Mesenchymal stem cell (in vitro differentiated cells and primary cell): ENCODE data around the gene COG4.
A peak's percentile ranks its signal among the peaks of the same experiment; 100 is the strongest.

Experiments used
- DNase-seq: peaks from one replicate; pipeline ENCODE4 v3.0.0-alpha.2; 2013
- H2AFZ ChIP-seq: one replicate; pipeline ENCODE4 v1.6.1; 2013; ENCODE audit warnings: low read depth, mild to moderate bottlenecking, control low read depth, inconsistent platforms, low read length, moderate library complexity
- H2AK5ac ChIP-seq: 2 replicates; pipeline ENCODE4 v1.6.1; 2013; ENCODE audit warnings: low read length, moderate library complexity, mild to moderate bottlenecking, inconsistent platforms; ENCODE audit not compliant: severe bottlenecking
- H2BK120ac ChIP-seq: one replicate; pipeline ENCODE4 v1.6.1; 2013; ENCODE audit warnings: low read depth, mild to moderate bottlenecking, inconsistent platforms, low read length, moderate library complexity
- H2BK12ac ChIP-seq, 2 experiments: one replicate each; pipeline ENCODE4 v1.6.1; 2013; ENCODE audit warnings: inconsistent platforms in 2 of 2, low read length in 2 of 2, mild to moderate bottlenecking in 2 of 2, moderate library complexity in 2 of 2, control low read depth in 1 of 2
- H2BK15ac ChIP-seq: one replicate; pipeline ENCODE4 v1.6.1; 2013; ENCODE audit warnings: mild to moderate bottlenecking, low read depth, inconsistent platforms; ENCODE audit not compliant: poor library complexity, severe bottlenecking
- H2BK5ac ChIP-seq: 2 replicates; pipeline ENCODE4 v1.6.1; 2013; ENCODE audit warnings: low read depth, mild to moderate bottlenecking, low read length, control low read depth, inconsistent platforms; ENCODE audit not compliant: poor library complexity, severe bottlenecking
- H3K14ac ChIP-seq, 2 experiments: one replicate each; pipeline ENCODE4 v1.6.1; 2013; ENCODE audit warnings: inconsistent platforms in 2 of 2, low read length in 2 of 2, control low read depth in 1 of 2, mild to moderate bottlenecking in 1 of 2, moderate library complexity in 1 of 2
- H3K18ac ChIP-seq, 2 experiments: one replicate each; pipeline ENCODE4 v1.6.1; 2013; ENCODE audit warnings: inconsistent platforms in 2 of 2, low read length in 2 of 2, control low read depth in 1 of 2, low read depth in 1 of 2, mild to moderate bottlenecking in 1 of 2
- H3K23ac ChIP-seq, 2 experiments: one replicate each; pipeline ENCODE4 v1.6.1; 2013; ENCODE audit warnings: inconsistent platforms in 2 of 2, low read length in 2 of 2, mild to moderate bottlenecking in 2 of 2, moderate library complexity in 2 of 2, control low read depth in 1 of 2
- H3K27ac ChIP-seq: 2 replicates; pipeline ENCODE4 v1.5.1; 2013; ENCODE audit warnings: mild to moderate bottlenecking, moderate library complexity, low read length, control low read depth, inconsistent platforms; ENCODE audit not compliant: poor library complexity, severe bottlenecking
- H3K27me3 ChIP-seq, 2 experiments: 2 replicates each; pipeline versions ENCODE4 v1.6.1 to v1.7.0; 2013; ENCODE audit warnings: low read length in 2 of 2, mild to moderate bottlenecking in 2 of 2, moderate library complexity in 2 of 2, control low read depth in 1 of 2, inconsistent platforms in 1 of 2; ENCODE audit not compliant: control insufficient read depth in 1 of 2, insufficient read depth in 1 of 2
- H3K36me3 ChIP-seq, 2 experiments: 2 replicates each; pipeline versions ENCODE4 v1.6.1 to v1.7.0; 2013; ENCODE audit warnings: low read length in 2 of 2, control low read depth in 1 of 2, inconsistent platforms in 1 of 2, low read depth in 1 of 2, mild to moderate bottlenecking in 1 of 2; ENCODE audit not compliant: insufficient read depth in 2 of 2, control insufficient read depth in 1 of 2
- H3K4ac ChIP-seq, 2 experiments: one replicate each; pipeline ENCODE4 v1.6.1; 2013; ENCODE audit warnings: inconsistent platforms in 2 of 2, low read length in 2 of 2, mild to moderate bottlenecking in 2 of 2, moderate library complexity in 2 of 2, control low read depth in 1 of 2, low read depth in 1 of 2
- H3K4me1 ChIP-seq: 2 replicates; pipeline ENCODE4 v1.6.1; 2013; ENCODE audit warnings: low read depth, low read length, control low read depth; ENCODE audit not compliant: control insufficient read depth, insufficient read depth
- H3K4me2 ChIP-seq: 2 replicates; pipeline ENCODE4 v1.6.1; 2013; ENCODE audit warnings: low read length, mild to moderate bottlenecking, inconsistent platforms; ENCODE audit not compliant: poor library complexity, severe bottlenecking
- H3K4me3 ChIP-seq, 2 experiments: 2 replicates each; pipeline versions ENCODE4 v1.5.1 to v1.7.0; 2013; ENCODE audit warnings: low read length in 2 of 2, mild to moderate bottlenecking in 2 of 2, control low read depth in 1 of 2, low read depth in 1 of 2; ENCODE audit not compliant: insufficient read depth in 1 of 2
- H3K79me1 ChIP-seq: replicated peaks from 2 replicates; pipeline ENCODE4 v1.6.1; 2013; ENCODE audit warnings: mild to moderate bottlenecking, control low read depth, low read length, inconsistent platforms; ENCODE audit not compliant: poor library complexity, severe bottlenecking
- H3K9ac ChIP-seq: 2 replicates; pipeline ENCODE4 v1.7.0; 2013; ENCODE audit warnings: mild to moderate bottlenecking, low read length, moderate library complexity
- H3K9me3 ChIP-seq: 2 replicates; pipeline ENCODE4 v1.7.0; 2013; ENCODE audit warnings: mild to moderate bottlenecking, low read length; ENCODE audit not compliant: control insufficient read depth
- H4K8ac ChIP-seq: one replicate; pipeline ENCODE4 v1.6.1; 2013; ENCODE audit warnings: inconsistent platforms, mild to moderate bottlenecking, low read length, moderate library complexity
- H4K91ac ChIP-seq: one replicate; pipeline ENCODE4 v1.6.1; 2013; ENCODE audit warnings: mild to moderate bottlenecking, low read length, inconsistent platforms
- WGBS: methylation state at CpG from one replicate; pipeline ENCODE4 v1.1.7; 2013; ENCODE audit warnings: mixed read lengths; 5-methylcytosine and 5-hydroxymethylcytosine counted together

The COG4 gene

GRCh38 chr16:70470141-70470926 lies 53.0 kb downstream of the COG4 start:
- H3K18ac ChIP-seq: peak overlapping the region in 1 of 2 experiments; percentile 32
- H4K91ac ChIP-seq: peak overlapping the region; percentile 53
- no peak overlapping the region for H3K23ac ChIP-seq
- no peak overlapping the region for H2BK120ac ChIP-seq
- H3K79me1 ChIP-seq: no peaks in the 10 kb centered on the region
- no peaks in the 10 kb centered on the region for H3K9me3 ChIP-seq
- no peak overlapping the region for H2AK5ac ChIP-seq
- H2AFZ ChIP-seq: no peak overlapping the region
- no peak for DNase-seq
- H3K36me3 ChIP-seq: peaks cover 8 to 62% of the 10 kb centered on the region in 2 experiments
- H3K4ac ChIP-seq: peak overlapping the region in 1 of 2 experiments; percentile 9
- H3K27me3 ChIP-seq: no peaks in the 10 kb centered on the region
- H2BK15ac ChIP-seq: no peak overlapping the region
- H2BK5ac ChIP-seq: no peak overlapping the region
- no peak overlapping the region for H3K9ac ChIP-seq
- 96% methylated on average over 8 of the region's 10 CpGs for WGBS
- no peak overlapping the region for H4K8ac ChIP-seq
- no peak overlapping the region for H3K14ac ChIP-seq
- peak overlapping the region in 1 of 2 experiments; percentile 15 for H3K4me3 ChIP-seq
- H2BK12ac ChIP-seq: no peak overlapping the region
- no peak overlapping the region for H3K27ac ChIP-seq
- peaks cover 27% of the 10 kb centered on the region for H3K4me1 ChIP-seq
- no peak overlapping the region for H3K4me2 ChIP-seq

- Histone ChIP-seq H3K4ac (no peak overlapping the region), H3K9ac (no peak overlapping the region)
Observed at GRCh38 chr16:70468776-70469525, 54.4 kb downstream of the COG4 start.

DNA sequence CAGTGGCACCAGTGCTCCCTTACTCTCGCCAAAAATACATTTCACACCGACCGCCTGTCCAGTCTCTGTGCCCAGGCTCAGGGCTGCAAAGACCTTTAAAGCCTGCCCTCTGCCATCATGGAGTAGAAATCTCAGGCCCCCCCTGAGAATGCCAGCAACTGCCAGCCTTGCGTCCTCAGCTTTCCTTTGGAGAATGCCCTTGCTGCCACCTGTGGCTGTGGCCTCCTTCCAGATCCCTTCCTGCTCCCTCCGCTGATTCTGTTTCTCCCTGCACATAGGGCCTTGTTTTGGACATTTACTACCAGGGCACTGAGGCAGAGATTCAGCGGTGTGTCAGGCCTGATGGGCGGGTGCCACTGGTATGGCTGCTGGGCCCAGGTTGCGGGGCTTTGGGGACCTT lies 55.7 kb downstream of the COG4 start:
- DNase-seq: no peak
- no peaks in the 10 kb centered on the region for H3K9me3 ChIP-seq

More at GRCh38 chr16:70468776-70469525, 54.4 kb downstream of the COG4 start:
- H2AFZ ChIP-seq: no peak overlapping the region
- H2BK120ac ChIP-seq: no peak overlapping the region
- no peak overlapping the region for H3K23ac ChIP-seq
- DNase-seq: no peak
- H2BK12ac ChIP-seq: no peak overlapping the region
- H3K27me3 ChIP-seq: no peaks in the 10 kb centered on the region
- no peaks in the 10 kb centered on the region for H3K9me3 ChIP-seq
- H3K4me1 ChIP-seq: peaks cover 25% of the 10 kb centered on the region
- no peak overlapping the region for H2BK15ac ChIP-seq
- no peak overlapping the region for H3K18ac ChIP-seq
- H4K8ac ChIP-seq: no peak overlapping the region
- no peak overlapping the region for H3K27ac ChIP-seq
- H3K14ac ChIP-seq: no peak overlapping the region
- H2AK5ac ChIP-seq: no peak overlapping the region
- no peak overlapping the region for H4K91ac ChIP-seq
- H3K4me2 ChIP-seq: no peak overlapping the region
- no peak overlapping the region for H3K4me3 ChIP-seq
- peaks cover 14 to 51% of the 10 kb centered on the region in 2 experiments for H3K36me3 ChIP-seq
- WGBS: 97% methylated on average over 14 of the region's 16 CpGs
- H2BK5ac ChIP-seq: no peak overlapping the region
- H3K79me1 ChIP-seq: no peaks in the 10 kb centered on the region

DNA sequence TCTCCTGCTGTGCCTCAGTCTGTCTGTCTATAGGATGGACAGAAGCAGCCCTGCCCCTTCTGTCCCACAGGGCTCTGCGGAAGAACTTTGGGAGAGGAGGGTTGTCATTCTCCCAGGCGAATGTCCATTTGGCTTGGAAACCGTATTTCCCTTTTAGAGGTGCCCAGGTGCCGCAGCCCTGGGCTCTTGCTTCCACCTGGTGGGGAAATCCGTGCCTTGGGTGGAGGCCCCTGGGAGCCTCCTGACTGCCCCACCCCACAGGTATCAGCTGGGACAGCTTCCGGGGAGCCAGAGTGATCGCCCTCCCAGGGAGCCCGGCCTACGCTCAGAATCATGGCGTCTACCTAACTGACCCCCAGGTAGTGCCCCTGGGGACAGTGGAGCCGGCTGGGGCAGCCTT lies 56.2 kb downstream of the COG4 start:
- DNase-seq: no peak
- no peaks in the 10 kb centered on the region for H3K9me3 ChIP-seq
- H3K4me1 ChIP-seq: peaks cover 25% of the 10 kb centered on the region
- no peak overlapping the region for H3K23ac ChIP-seq
- no peak overlapping the region for H3K18ac ChIP-seq
- no peak overlapping the region for H2AFZ ChIP-seq
- H2BK15ac ChIP-seq: no peak overlapping the region
- H3K9ac ChIP-seq: no peak overlapping the region
- 95% methylated on average over 11 of the region's 11 CpGs for WGBS
- no peaks in the 10 kb centered on the region for H3K27me3 ChIP-seq
- no peak overlapping the region for H2BK5ac ChIP-seq
- no peak overlapping the region for H4K91ac ChIP-seq
- H3K4me3 ChIP-seq: no peak overlapping the region
- H3K27ac ChIP-seq: no peak overlapping the region
- H4K8ac ChIP-seq: no peak overlapping the region
- H3K79me1 ChIP-seq: no peaks in the 10 kb centered on the region
- peaks cover 16 to 42% of the 10 kb centered on the region in 2 experiments for H3K36me3 ChIP-seq
- H3K4ac ChIP-seq: no peak overlapping the region
- H2BK120ac ChIP-seq: no peak overlapping the region
- no peak overlapping the region for H3K4me2 ChIP-seq
- H2AK5ac ChIP-seq: no peak overlapping the region
- H2BK12ac ChIP-seq: no peak overlapping the region
- no peak overlapping the region for H3K14ac ChIP-seq

More for the DNA sequence above, 55.7 kb downstream of the COG4 start:
- Histone ChIP-seq H3K14ac (no peak overlapping the region), H3K4me2 (no peak overlapping the region), H3K4ac (no peak overlapping the region), H3K27ac (no peak overlapping the region), H3K18ac (no peak overlapping the region), H3K9ac (no peak overlapping the region), H4K8ac (no peak overlapping the region), H2BK120ac (no peak overlapping the region), H2BK5ac (no peak overlapping the region), H3K27me3 (no peaks in the 10 kb centered on the region), H3K4me1 (peaks cover 27% of the 10 kb centered on the region), H4K91ac (no peak overlapping the region), H3K79me1 (no peaks in the 10 kb centered on the region), H3K4me3 (peak overlapping the region in 1 of 2 experiments; percentile 4), H2BK15ac (no peak overlapping the region), H2AFZ (no peak overlapping the region), H3K36me3 (peaks cover 16 to 47% of the 10 kb centered on the region in 2 experiments), H2AK5ac (no peak overlapping the region), H2BK12ac (no peak overlapping the region), H3K23ac (no peak overlapping the region)
- WGBS: 99% methylated on average over 8 of the region's 8 CpGs
